GM12878 (cell line): ENCODE data around the gene MAP3K4. TPM values are rescaled to one million over a fixed set of nuclear protein-coding genes. Genes with fewer than 3 reads are reported as not detected.

Source experiments
- ATAC-seq: fragments of 200-7000 bp; cut with Tn5 transposase; 3 replicates; pipeline ENCODE4 v1.9.1; 2020; ENCODE audit warnings: mild to moderate bottlenecking, moderate library complexity
- BruUV-seq: library from RNA; stranded (reverse); fragments of 400-500 nt; replicated peaks from 2 replicates; lab custom pipeline; 2021; lab: Mats Ljungman, UMichigan
- CTCF ChIA-PET: fragments of 300-600 bp; sonication (Branson Sonifier 250); formaldehyde crosslinking; extraction: SDS; loops from one replicate; lab custom pipeline; 2021; ENCODE audit warnings: inconsistent platforms; lab: Yijun Ruan, JAX
- POLR2A ChIA-PET: fragments of 350-600 bp; formaldehyde crosslinking; extraction: SDS; loops from one replicate; lab custom pipeline; 2021; ENCODE audit warnings: inconsistent platforms; lab: Charles Lee
- RAD21 ChIA-PET: fragments of 300-600 bp; sonication (Branson Sonifier 250); formaldehyde crosslinking; loops from one replicate; lab custom pipeline; 2023; ENCODE audit warnings: antibody characterized with exemption; ENCODE audit not compliant: unreplicated experiment; lab: Charles Lee
- SMC1A ChIA-PET: fragments of 300-600 bp; sonication (Branson Sonifier 250); formaldehyde crosslinking; loops from one replicate; lab custom pipeline; 2023; ENCODE audit not compliant: unreplicated experiment, uncharacterized antibody; lab: Charles Lee
- DNase-seq: peaks from one replicate; pipeline ENCODE4 v3.0.0-alpha.2; 2011; ENCODE audit warnings: low read depth, low spot score
- FAIRE-seq: peaks from 3 replicates; lab custom pipeline; 2011; peaks lifted over from hg19 to GRCh38; lab: Jason Lieb, UNC
- H2AFZ ChIP-seq: 2 replicates; pipeline ENCODE4 v1.6.0; 2011; ENCODE audit warnings: low read depth, low read length, control low read depth; ENCODE audit not compliant: control insufficient read depth
- H3K27ac ChIP-seq: 2 replicates; pipeline ENCODE4 v1.5.1; 2011; ENCODE audit warnings: control low read depth; ENCODE audit not compliant: control insufficient read depth, insufficient read depth
- H3K27me3 ChIP-seq, 2 experiments: replicated peaks in 1 of 2; 2 replicates each; pipeline versions ENCODE4 v1.6.0 to v1.6.1; 2011; ENCODE audit warnings: low read length in 1 of 2; ENCODE audit not compliant: control insufficient read depth in 2 of 2, insufficient read depth in 2 of 2
- H3K36me3 ChIP-seq, 2 experiments: 2 replicates each; pipeline ENCODE4 v1.5.1; 2011; ENCODE audit warnings: low read length in 1 of 2; ENCODE audit not compliant: control insufficient read depth in 2 of 2, insufficient read depth in 2 of 2
- H3K4me1 ChIP-seq: 2 replicates; pipeline ENCODE4 v1.6.1; 2011; ENCODE audit warnings: mild to moderate bottlenecking, low read length, moderate library complexity, mixed read lengths; ENCODE audit not compliant: control insufficient read depth, insufficient read depth
- H3K4me2 ChIP-seq: 2 replicates; pipeline ENCODE4 v1.6.0; 2011; ENCODE audit warnings: control low read depth; ENCODE audit not compliant: control insufficient read depth, insufficient read depth
- H3K4me3 ChIP-seq: fragments of 200-600 bp; sonication (generic); 2 replicates; pipeline ENCODE4 v1.5.1; 2016
- H3K79me2 ChIP-seq: 2 replicates; pipeline ENCODE4 v1.6.0; 2011; ENCODE audit warnings: low read length; ENCODE audit not compliant: control insufficient read depth, insufficient read depth
- H3K9ac ChIP-seq: 2 replicates; pipeline ENCODE4 v1.8.0; 2011; ENCODE audit warnings: low read length, control low read depth, mixed read lengths; ENCODE audit not compliant: control insufficient read depth, insufficient read depth
- H3K9me3 ChIP-seq: replicated peaks from 3 replicates; pipeline ENCODE4 v1.5.1; 2011; ENCODE audit warnings: mild to moderate bottlenecking, low read length; ENCODE audit not compliant: control insufficient read depth, insufficient read depth
- H4K20me1 ChIP-seq: 2 replicates; pipeline ENCODE4 v1.6.0; 2011; ENCODE audit not compliant: control insufficient read depth, insufficient read depth
- BMI1 ChIP-seq: fragments of 450-650 bp; IDR thresholded peaks from 2 replicates; pipeline ENCODE4 v1.6.1; 2016; ENCODE audit warnings: mild to moderate bottlenecking, moderate library complexity, borderline replicate concordance
- CHD4 ChIP-seq: fragments of 200-600 bp; sonication (generic); IDR thresholded peaks from 2 replicates; pipeline ENCODE4 v1.6.1; 2016; ENCODE audit warnings: mild to moderate bottlenecking
- E4F1 ChIP-seq: fragments of 450-650 bp; IDR thresholded peaks from 2 replicates; pipeline ENCODE4 v1.6.1; 2018; ENCODE audit warnings: borderline replicate concordance, mild to moderate bottlenecking; ENCODE audit not compliant: partially characterized antibody
- FOS ChIP-seq: IDR thresholded peaks from 3 replicates; pipeline ENCODE4 v1.6.1; 2011; ENCODE audit warnings: borderline replicate concordance; ENCODE audit not compliant: insufficient read length; ENCODE audit errors: extremely low read depth
- IKZF2 ChIP-seq, 2 experiments: fragments of 450-650 bp; IDR thresholded peaks; 2 replicates each; pipeline ENCODE4 v1.6.1; 2017; ENCODE audit warnings: mild to moderate bottlenecking in 2 of 2, moderate library complexity in 2 of 2
- MTA2 ChIP-seq: fragments of 450-650 bp; IDR thresholded peaks from 2 replicates; pipeline ENCODE4 v1.6.1; 2016; ENCODE audit warnings: low read depth, mild to moderate bottlenecking, moderate library complexity
- RUNX3 ChIP-seq: IDR thresholded peaks from 2 replicates; pipeline ENCODE4 v1.6.1; 2012; ENCODE audit warnings: low read length, inconsistent platforms
- SPI1 ChIP-seq: IDR thresholded peaks from 2 replicates; pipeline ENCODE4 v1.6.1; 2011; ENCODE audit warnings: low read depth, mild to moderate bottlenecking, low read length, moderate library complexity, borderline replicate concordance; ENCODE audit not compliant: insufficient read depth
- SREBF2 ChIP-seq: IDR thresholded peaks from 2 replicates; pipeline ENCODE4 v1.6.1; 2012; ENCODE audit warnings: mild to moderate bottlenecking, low read length
- TCF3 ChIP-seq: IDR thresholded peaks from 2 replicates; pipeline ENCODE4 v1.6.1; 2012; ENCODE audit warnings: low read depth, mild to moderate bottlenecking, low read length, borderline replicate concordance; ENCODE audit not compliant: insufficient read depth
- USF2 ChIP-seq: IDR thresholded peaks from 2 replicates; pipeline ENCODE4 v1.6.1; 2011; ENCODE audit warnings: low read depth, low read length, improper control_type of control experiment, borderline replicate concordance
- ZBTB33 ChIP-seq: fragments of 450-650 bp; IDR thresholded peaks from 2 replicates; pipeline ENCODE4 v1.6.1; 2017; ENCODE audit warnings: mild to moderate bottlenecking
- WGBS: methylation state at CpG from one replicate; pipeline ENCODE4 v1.1.6; 2016; ENCODE audit warnings: low lambda C conversion rate; ENCODE audit not compliant: insufficient replicate concordance, insufficient coverage; ENCODE audit errors: missing lambda C conversion rate; 5-methylcytosine and 5-hydroxymethylcytosine counted together
- in situ Hi-C: fragments of 300-500 bp; cut with MboI; formaldehyde crosslinking; loops from 9 replicates; pipeline ENCODE4 v1.14.3; 2018; ENCODE audit warnings: mixed read lengths
- intact Hi-C: fragments of 100-400 bp; cut with micrococcal nuclease; formaldehyde crosslinking; loops from one replicate; pipeline ENCODE4 v1.14.2; 2022; ENCODE audit not compliant: unreplicated experiment
- polyA plus RNA-seq, 11 experiments: library from polyadenylated mRNA; depleted of rRNA in 4 of 11; unstranded in 6 of 11; stranded (reverse) in 5 of 11; fragments of >200 nt; fragmentation: Nextera tagmentation in 4 of 11; fragmentation: Illumina TruSeq in 1 of 11; extraction: Ambion mirVana in 4 of 11; extraction: Trizol in 1 of 11; gene quantifications; 1 replicate in 1 of 11; 2 replicates in 10 of 11; pipeline versions ENCODE4 v1.2.1 to v1.2.3, GENCODE V29; 2011 to 2016; ENCODE audit warnings: inconsistent platforms in 2 of 11, missing spikeins in 2 of 11, low read depth in 1 of 11
- total RNA-seq, 4 experiments: library from RNA; depleted of rRNA in 3 of 4; stranded (reverse); fragments of >200 nt in 3 of 4; fragmentation: Illumina TruSeq in 1 of 4; extraction: Trizol in 1 of 4; gene quantifications; 2 replicates each; pipeline versions ENCODE4 v1.2.1 to v1.2.3, GENCODE V29; 2013 to 2021

MAP3K4 gene
- total and polyA plus RNA-seq, 10 of the 15 experiments (the other 5 are each of a cell fraction or from before 2014, with no cell fraction given): 14.0 to 44.5 (median 23.1) TPM

- BruUV-seq: no TSS peak
- no peak overlapping the region for H3K4me3 ChIP-seq
- no peak overlapping the region for H3K4me2 ChIP-seq
- SMC1A ChIA-PET: no interaction called here
- TF ChIP-seq E4F1: no peak
- no peak for TF ChIP-seq TCF3
- no peak for TF ChIP-seq MTA2
- DNase-seq (no peak), FAIRE-seq (no peak), ATAC-seq (no peak)
- H3K4me1 ChIP-seq: no peaks in the 10 kb centered on the region
- no peaks in the 10 kb centered on the region for H3K9me3 ChIP-seq
- in situ Hi-C loops (no loop called here), intact Hi-C loops (no loop called here)
- peaks cover 4 to 30% of the 10 kb centered on the region in 2 experiments for H3K36me3 ChIP-seq
- no peak overlapping the region for H2AFZ ChIP-seq
- no peaks in the 10 kb centered on the region for H4K20me1 ChIP-seq
- no peaks in the 10 kb centered on the region for H3K27me3 ChIP-seq
- no peak overlapping the region for H3K27ac ChIP-seq
- POLR2A ChIA-PET: no interaction called here
- WGBS: 99% methylated on average over 4 of the region's 4 CpGs
- CTCF ChIA-PET: no interaction called here
- RAD21 ChIA-PET: no interaction called here
- no peak overlapping the region for H3K9ac ChIP-seq
- H3K79me2 ChIP-seq: no peaks in the 10 kb centered on the region
These were observed 99.6 kb downstream of the MAP3K4 start for GRCh38 chr6:161091151-161091550.

- H3K27ac ChIP-seq: no peak overlapping the region
- H3K4me1 ChIP-seq: no peaks in the 10 kb centered on the region
- H3K27me3 ChIP-seq: no peaks in the 10 kb centered on the region
- no peak overlapping the region for H3K4me2 ChIP-seq
- no TSS peak for BruUV-seq
- no peaks in the 10 kb centered on the region for H3K79me2 ChIP-seq
- H4K20me1 ChIP-seq: no peaks in the 10 kb centered on the region
- ATAC-seq (no peak), DNase-seq (no peak), FAIRE-seq (peak; percentile 57)
- POLR2A ChIA-PET: no interaction called here
- whole genome bisulfite sequencing: 57% methylated on average over 6 of the region's 6 CpGs
- RAD21 ChIA-PET: no interaction called here
- in situ Hi-C loops: no loop called here
- SMC1A ChIA-PET: no interaction called here
- H3K9ac ChIP-seq: no peak overlapping the region
- H3K36me3 ChIP-seq: peaks cover 6 to 25% of the 10 kb centered on the region in 2 experiments
- CTCF ChIA-PET: interaction anchor here (1.1 kb wide), 1 partner anchor 279 kb away, joined by 3 read pairs; no protein-coding TSS in a partner anchor
- no peaks in the 10 kb centered on the region for H3K9me3 ChIP-seq
- no peak overlapping the region for H2AFZ ChIP-seq
- intact Hi-C loops: no loop called here
- no peak overlapping the region for H3K4me3 ChIP-seq
- TF ChIP-seq CHD4: no peak
- TF ChIP-seq SREBF2: no peak
- TF ChIP-seq ZBTB33: no peak
- TF ChIP-seq SPI1: no peak
- peak; percentile 44; the same call in 1 of the 2 replicates for TF ChIP-seq RUNX3
- TF ChIP-seq IKZF2 (IDR thresholded peaks at IDR 0.05): no peak
- TF ChIP-seq FOS: no peak
- TF ChIP-seq BMI1: no peak
- no peak for TF ChIP-seq USF2
These were observed 100.6 kb downstream of the MAP3K4 start for GRCh38 chr6:161091972-161092701.
